HG03439 (cell line): ENCODE data around the gene ARRDC1.
"Not testable (repeated sequence)": the region's sequence is repeated elsewhere in the genome, so short reads cannot be mapped to it uniquely, and the experiment has no call there.

Source experiments
- ATAC-seq: cut with Tn5 transposase; IDR thresholded peaks from one replicate; pipeline ENCODE4 v1.9.1; 2021; ENCODE audit warnings: mild to moderate bottlenecking, moderate library complexity; ENCODE audit not compliant: unreplicated experiment

The ARRDC1 gene

DNA sequence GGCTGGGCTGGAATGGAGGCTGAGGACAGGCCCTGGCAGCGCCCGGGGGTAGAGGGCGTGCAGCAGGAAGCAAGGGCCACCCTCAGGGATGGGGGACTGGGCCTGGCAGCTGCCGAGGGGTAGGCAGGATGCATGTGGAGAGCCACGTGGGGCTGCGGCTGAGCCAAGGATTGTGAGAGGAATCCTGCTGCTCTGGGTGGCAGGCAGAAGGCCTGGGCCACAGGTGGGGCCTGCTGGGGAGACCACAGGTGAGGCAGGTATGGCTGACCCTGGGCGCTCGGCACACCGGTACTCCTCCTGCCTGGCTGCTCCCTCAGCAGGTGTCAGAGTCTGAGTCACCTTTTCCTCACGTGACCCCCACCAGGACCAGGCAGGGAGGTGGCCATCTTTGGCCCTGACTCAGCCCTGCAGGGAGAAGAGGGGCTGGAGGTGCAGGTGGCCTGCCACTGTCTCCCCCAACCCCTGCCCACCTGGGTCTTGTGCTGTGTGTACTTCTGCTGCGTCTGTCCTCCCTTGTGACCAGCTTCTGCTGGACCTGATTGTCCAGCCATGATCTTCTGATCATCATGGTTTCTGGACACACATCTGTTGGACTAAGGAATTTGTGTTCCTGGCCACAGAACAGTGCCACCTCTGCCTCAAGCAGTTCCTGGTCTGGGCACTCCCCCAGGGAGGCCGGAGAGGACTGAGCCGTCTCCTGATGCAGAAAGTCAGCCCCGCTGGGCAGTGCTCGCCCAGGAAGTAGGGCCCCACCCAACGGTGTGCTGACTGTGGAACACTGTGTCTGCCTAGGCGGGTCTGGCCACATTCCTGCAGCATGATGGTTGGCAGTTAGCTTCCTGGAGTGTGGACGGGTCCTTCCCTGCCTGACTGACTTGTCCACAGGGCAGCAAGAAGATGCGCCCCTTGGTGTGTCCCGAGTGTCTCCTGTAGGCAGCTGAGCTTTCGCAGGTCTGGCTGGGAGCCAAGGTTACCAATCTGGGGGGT lies 6.4 kb downstream of the ARRDC1 start:
- ATAC-seq, result no peak

DNA sequence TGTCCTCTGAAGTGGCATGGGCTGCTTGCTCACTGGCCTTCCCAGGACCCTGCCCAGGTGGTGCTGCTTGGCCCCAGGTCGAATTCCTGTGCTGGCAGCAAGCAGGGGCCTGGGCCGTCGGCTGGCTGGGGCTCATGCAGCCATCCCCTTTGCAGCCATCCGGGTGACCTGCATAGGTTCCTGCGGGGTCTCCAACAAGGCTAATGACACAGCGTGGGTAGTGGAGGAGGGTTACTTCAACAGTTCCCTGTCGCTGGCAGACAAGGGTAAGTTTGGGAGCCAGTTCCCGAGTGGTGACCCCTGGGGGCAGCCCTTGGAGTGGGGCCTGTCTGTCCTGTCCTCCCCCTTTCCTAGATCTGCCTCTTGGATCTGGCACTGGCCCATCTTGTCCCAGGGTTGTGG lies 7.3 kb downstream of the ARRDC1 start:
- ATAC-seq, result no peak

DNA sequence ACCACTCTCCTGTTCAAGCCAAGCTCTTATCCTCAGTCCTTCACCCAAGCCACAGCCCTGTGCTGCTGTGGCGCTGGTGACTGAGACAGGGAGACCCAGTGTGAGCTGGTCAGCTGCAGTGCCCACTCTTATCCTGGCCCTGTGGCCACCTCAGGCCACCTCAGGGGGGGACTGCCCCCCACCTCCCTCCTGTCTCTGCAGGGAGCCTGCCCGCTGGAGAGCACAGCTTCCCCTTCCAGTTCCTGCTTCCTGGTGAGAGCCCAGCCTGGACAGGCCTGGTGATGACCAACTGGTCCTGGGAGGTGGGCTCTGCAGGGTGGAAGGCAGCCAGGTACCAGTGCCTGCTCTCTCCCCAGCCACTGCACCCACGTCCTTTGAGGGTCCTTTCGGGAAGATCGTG lies 7.8 kb downstream of the ARRDC1 start:
- ATAC-seq, result no peak

DNA sequence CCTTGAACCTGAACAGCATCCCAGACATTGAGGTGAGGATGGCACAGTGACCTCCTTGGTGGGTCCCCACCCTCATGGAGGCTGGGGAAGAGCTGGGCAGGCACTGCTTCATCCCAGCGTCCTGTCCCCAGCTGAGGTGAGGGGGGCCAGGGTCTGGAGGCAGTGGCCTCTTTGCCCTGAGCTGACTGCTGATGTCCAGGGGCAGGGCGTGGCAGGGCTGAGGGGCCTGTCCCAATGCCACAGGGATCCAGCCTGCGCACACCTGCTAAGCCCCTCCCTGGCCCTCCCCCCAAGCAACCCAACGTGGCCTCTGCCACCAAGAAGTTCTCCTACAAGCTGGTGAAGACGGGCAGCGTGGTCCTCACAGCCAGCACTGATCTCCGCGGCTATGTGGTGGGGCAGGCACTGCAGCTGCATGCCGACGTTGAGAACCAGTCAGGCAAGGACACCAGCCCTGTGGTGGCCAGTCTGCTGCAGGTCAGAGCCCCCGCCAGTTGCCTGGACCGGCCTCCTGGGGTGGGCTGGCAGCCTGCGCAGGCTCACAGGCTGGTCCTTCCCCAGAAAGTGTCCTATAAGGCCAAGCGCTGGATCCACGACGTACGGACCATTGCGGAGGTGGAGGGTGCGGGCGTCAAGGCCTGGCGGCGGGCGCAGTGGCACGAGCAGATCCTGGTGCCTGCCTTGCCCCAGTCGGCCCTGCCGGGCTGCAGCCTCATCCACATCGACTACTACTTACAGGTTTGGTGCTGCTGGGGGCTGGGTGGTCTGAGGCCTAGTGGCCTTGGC lies 8.4 kb downstream of the ARRDC1 start:
- no peak for ATAC-seq

DNA sequence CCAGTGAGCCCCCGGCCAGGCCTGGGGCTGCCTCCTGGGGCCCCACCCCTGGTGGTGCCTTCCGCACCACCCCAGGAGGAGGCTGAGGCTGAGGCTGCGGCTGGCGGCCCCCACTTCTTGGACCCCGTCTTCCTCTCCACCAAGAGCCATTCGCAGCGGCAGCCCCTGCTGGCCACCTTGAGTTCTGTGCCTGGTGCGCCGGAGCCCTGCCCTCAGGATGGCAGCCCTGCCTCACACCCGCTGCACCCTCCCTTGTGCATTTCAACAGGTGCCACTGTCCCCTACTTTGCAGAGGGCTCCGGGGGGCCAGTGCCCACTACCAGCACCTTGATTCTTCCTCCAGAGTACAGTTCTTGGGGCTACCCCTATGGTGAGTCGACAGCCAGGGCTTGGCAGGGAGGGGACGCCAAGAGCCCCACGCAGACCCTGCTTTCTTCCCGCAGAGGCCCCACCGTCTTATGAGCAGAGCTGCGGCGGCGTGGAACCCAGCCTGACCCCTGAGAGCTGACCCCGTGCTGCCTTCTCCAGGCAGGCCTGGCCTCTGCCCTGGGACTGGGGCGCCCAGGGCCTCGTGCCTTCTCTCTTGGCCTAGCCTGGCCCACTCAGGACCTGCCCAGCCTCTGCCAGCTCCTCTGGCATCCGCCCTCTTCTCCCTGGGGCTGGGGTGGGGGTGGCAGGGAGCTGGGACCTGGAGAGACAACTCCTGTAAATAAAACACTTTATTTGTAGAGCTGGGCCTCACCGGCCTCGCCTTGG lies 9.3 kb downstream of the ARRDC1 start:
- ATAC-seq, result no peak

DNA sequence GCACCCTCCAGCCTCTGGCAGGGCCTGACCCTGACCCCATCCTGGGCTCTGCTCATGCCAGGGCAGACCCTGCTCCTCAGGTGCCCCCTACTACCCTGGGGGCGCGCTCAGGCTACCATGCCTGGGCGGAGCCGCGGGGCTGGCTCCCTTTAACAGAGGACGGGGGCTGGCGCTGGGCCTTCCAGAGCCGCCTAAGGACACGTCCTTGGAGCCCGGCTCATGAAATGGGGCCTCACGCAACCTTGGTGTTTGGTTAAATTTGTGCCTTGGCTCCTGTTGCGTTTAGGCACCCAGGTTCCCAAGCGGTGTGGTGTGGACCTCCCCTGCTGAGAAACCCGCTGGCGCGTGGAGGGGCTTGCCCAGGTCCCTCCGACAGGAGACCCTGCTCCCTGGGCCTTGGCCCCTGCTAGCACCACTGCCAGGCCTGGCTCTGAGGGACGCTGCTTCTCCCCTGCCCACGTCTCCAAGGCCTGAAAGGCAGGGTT lies 9.9 kb downstream of the ARRDC1 start:
- no peak for ATAC-seq

DNA sequence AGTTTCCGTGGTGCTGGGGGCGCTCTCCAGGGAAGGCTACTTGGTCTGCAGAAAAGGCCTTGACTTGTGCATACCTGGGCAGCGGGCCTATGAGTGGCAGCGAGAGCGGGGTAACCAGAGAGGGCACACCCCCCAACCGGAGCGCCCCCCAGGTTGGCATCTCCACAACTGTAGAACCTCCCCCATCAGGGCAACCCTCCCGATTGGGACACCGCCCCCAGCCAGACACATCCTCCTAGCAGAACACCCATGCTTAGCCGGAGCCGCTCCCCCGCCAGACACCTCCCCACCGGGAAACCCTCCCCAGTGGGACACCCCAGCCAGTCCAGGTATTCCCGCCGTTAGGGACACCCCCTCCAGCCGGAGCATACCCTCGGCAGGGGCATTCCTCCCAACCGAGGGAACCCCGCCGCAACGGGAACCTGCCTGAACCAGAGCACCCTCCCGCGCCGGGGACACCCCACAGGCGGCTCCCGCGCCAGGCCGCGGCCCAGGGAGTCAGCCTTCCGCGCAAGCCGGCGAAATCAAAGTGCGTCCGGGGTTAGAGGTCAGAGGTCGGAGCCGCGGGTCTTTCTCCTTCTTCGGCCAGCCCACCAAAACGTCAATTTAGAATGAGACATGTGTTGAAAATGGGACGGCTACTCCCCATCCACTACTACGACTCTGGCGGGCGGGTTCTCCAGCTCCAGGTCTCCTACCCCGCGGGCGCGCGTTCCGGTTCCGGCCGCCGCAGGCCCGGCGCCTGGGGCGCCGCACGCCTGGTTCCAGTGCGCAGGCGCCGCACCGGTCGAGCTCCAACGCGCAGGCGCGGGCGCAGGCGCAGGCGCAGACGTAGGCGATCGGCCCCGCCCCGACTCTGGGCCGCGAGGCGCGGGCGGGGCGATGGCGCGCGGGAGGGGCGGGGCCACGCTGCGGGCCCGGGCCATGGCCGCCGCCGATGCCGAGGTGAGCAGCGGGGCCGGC lies 12.9 kb downstream of the ARRDC1 start, which contains the start of gene EHMT1:
Gene EHMT1 (plus strand): TSS at position 901 of the 963 bp plus-strand sequence. CDS start 24 bp downstream, at position 925.
- peak; percentile 61 for ATAC-seq

DNA sequence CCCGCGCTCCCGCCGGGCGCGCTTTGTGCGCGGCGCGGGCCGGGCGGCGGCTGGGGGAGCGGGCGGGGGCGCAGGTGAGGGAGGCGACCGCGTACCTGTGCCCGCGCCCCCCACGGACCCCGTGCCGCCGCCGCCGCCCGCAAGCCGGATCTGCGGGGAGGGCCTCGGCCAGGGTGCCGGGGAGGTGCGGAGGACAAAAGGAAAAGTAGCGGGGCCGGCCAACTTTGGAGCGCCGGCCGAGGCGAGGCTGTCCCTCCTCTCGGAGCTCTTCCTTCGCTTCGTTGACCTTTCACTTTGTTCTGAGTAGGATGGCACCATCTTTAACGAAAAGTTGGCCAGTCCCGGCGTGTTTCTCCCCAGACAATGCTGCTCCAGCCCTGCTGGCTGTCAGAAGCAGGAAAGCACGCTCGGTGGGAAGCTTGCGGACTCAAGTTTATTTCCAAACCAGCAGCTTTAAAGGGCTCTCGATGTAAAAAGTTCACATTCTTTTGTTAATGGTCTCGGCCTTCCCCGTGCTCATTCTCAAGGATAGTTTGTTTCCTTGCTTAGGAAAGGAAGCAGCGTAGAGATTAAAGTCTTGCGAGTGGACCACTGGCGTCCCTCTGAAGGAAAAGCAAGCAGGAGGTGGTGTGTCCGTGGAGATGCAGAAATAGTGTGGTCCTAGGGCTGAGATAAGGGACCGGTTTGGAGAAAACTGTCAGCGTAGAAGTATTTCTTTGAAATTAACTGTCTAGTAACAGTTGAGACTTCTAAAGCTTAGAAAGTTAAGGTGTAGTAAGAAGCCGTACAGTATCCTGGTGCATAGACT lies 14.0 kb downstream of the ARRDC1 start:
- ATAC-seq, result peak; percentile 15

DNA sequence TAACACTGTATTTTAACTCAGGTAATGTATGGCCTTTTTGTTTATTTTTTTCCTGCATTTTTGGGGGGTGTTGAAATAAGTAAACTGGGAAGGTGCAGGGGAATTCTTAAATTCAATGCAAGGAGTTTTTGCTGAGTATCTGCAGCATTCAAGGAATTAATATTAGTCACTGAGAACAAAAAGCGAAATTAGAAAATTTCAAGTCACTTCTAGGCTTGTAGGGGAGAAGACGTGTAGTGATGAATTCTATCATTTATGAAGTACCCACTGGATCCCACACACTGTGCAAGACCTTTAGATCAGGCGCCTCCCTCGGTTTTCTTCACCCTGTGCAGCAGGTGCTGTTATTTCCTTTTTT lies 14.5 kb downstream of the ARRDC1 start:
- no peak for ATAC-seq

DNA sequence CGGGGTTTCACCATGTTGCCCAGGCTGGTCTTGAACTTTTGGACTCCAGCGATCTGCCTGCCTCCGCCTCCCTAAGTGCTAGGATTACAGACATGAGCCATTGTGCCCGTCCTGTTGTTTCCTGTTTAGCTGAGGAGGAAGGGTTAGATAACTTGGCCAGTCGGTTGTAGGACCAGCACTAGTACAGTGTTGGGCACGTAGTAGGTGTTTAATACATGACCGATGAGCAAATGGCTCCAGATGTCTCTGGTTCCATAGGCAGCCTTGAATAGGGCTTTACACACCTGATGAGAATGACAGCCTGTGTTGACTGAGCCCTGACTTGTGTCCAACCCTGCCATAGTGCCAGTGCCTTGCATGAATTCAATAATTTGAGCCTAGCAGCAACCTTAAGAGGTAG lies 15.1 kb downstream of the ARRDC1 start:
- no peak for ATAC-seq

DNA sequence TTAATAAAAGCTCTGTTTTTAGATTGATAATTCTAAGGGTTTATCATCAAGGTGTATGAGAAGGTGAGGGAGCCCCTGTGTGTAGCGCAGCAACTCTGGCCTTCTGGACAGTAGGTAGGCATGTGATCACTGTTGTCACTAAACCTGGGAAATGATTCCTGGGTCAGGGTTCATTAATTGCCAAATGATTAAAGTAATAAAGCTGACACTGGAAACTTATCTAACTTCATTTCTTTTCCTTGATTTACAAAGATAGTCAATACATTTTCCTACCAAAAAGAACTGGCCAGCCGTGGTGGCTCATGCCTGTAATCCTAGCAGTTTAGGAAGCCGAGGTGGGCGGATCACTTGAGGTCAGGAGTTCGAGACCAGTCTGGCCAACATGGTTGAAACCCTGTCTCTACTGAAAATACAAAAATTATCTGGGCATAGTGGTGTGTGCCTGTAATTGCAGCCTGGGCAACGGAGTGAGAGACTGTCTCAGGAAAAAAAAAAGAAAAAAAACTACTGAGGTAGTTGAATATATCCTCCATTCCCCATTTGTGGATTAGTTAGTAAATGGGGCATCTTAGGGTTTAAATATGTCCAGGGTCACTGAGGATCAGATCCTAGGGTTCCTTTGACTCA lies 15.8 kb downstream of the ARRDC1 start:
- ATAC-seq, result no peak

DNA sequence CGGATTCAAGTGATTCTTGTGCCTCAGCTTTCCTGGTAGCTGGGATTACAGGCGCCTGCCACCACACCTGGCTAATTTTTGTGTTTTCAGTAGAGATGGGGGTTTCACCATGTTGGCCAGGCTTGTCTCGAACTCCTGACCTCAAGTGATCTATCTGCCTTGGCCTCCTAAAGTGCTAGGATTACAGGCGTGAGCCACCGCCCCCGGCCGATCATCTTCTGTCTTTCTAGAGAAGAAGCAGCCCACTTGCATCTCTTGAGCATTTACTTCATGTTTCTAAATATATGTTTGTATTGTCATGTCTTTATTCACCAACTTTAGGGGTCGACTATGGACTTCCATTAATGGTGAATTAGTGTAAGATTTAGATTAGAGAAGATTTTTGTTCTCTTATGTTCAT lies 16.7 kb downstream of the ARRDC1 start:
- not testable (repeated sequence) for ATAC-seq

DNA sequence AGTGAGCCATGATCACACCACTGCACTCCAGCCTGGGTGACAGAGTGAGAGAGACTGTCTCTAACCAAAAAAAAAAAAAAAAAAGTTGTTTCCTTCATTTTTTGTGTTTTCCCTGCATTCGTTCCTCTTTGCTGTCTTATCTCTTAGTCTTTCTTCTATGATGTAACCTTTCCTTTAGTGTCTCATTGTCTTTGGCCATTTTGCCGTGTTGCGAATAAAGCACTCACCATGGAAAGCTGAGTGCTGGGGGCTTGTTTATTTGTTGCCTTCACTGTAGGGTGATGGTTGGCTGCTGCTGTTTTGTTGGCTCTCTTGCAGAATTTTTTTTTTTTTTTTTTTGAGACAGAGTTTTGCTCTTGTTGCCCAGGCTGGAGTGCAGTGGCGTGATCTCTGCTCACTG lies 21.0 kb downstream of the ARRDC1 start:
- no peak for ATAC-seq

DNA sequence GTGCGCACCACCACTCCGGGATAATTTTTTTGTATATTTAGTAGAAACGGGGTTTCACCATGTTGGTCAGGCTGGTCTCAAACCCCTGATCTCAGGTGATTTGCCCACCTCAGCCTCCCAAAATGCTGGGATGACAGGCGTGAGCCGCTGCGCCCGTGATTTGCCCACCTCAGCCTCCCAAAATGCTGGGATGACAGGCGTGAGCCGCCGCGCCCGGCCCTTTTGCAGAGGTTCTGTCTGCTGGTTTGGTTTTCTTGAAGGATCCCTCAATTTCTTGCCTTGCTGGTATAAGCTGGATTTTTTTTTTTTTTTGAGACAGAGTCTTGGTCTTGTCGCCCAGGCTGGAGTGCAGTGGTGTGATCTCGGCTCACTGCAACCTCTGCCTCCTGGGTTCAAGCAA lies 21.9 kb downstream of the ARRDC1 start:
- not testable (repeated sequence) for ATAC-seq

DNA sequence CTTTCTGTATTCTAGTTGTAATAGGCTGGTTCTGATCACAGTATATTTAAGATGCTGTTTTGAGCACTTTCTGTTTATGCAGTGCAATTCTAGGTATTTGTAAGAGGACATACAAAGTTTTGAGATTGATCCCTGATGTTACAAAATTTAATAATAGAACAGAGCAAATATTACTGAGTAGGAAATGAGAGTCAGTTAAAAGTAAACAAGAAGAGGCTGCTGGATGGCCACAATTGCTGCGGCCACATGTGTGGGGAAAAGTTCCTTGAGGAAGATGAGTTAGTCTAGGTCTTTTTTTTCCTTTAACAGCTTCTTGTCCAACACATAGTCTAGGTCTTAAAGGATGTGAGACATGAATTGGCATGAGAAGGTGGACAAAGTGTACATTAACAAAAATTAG lies 24.6 kb downstream of the ARRDC1 start:
- ATAC-seq, result no peak

DNA sequence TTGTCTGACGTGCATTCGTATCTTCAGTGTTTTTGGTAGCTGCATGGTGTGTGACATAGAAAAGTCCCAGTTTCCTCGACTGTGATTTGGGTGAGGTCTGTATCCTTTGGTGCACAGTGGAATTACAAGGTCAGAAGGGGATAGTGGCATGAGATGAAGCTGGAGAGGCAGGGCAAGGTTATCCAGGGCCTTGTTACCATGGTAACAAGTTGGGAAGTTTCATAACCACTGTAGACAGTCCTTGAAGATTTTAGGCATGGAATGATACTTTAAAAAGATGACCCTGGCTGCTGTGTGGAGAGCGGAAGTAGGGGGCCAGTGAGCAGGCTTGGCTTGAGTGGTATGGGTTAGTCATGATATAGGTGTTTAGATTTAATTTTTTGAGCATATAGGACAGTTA lies 25.2 kb downstream of the ARRDC1 start:
- ATAC-seq, result no peak

DNA sequence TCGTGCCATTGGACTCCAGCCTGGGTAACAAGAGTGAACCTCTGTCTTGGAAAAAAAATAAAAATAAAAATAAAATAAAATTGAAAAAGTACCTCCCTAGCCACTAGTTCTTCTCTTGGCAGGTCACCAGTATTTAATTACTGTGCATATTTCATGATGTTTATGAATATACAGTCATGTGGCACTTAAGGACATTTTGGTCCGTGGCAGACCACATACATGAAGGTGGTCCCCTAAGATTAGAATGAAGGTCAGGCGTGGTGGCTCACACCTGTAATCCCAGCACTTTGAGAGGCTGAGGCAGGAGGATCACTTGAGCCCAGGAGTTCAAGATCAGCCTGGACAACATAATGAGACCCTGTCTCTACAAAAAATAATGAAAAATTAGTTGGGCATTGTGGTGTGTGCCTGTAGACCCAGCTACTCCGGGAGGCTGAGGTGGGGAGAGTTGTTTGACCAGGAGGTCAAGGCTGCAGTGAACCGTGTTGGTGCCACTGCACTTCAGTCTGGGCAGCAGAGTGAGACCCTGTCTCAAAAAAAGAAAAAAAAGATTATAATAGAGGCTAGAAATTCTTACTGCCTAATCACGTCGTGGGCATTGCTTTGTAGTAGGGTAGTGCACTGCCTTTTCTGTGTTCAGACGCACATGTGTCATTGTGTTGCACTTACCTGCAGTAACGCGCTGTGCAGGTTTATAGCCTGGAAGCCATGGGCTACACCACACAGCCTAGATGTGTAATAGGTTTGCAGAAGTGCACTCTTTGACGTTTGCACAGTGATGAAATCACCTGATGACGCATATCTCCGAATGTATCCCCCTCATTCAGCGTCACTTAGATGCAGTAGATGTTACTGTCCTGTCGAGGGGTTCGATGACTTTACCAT lies 26.1 kb downstream of the ARRDC1 start:
- ATAC-seq, result no peak
